ENCODE measurements around the gene ZBTB42.

DNA sequence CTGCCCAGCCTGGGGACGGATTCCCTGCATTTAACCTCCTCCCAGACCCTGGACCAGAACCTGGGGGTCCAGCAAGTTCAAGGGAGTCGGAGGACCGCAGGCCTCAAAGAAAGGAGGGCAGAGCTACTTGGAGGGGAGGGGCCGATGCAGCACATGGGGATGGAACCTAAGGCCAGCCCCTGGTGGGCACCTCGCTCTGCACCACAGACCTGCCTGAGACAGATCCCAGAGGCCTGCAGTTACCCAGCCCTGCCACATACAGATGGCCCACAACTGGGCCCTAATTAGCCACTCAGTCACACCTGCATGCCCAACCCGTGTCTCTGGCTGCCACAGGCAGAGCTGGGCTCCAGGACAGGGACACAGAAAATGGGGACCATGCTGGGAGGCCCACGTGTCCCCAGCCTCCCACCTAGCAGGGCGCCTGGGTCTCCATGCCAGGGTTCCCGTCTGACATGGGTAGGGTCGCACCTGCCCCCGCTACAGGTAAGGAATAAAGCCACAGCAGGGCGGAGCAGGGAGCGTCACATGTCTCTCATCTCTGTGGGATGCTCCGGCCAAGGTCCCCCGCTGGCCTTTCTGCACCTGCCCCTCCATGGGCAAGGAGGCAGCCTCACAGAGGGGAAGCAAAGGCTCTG lies 22.1 kb upstream of the ZBTB42 start:
- TF ChIP-seq CTCF (optimal IDR thresholded peaks at IDR 0.05 in 1 of 3, IDR thresholded peaks at IDR 0.05 in 1 of 3, conservative IDR thresholded peaks at IDR 0.05 in 1 of 3; ENCODE audit: extremely low read depth in 1 of 3, insufficient read depth in 2 of 3, low read length in 3 of 3) = no peak
- no peak for TF ChIP-seq EZH2 (IDR thresholded peaks at IDR 0.05; ENCODE audit: low read length)
